Sigmoid colon (tissue), 4 donors: ENCODE measurements around the gene CNOT4.

Experiments used
- CTCF ChIP-seq, 4 experiments: fragments of 450-650 bp in 3 of 4; fragments of 200-600 bp in 1 of 4; IDR thresholded peaks; one replicate each; pipeline ENCODE4 v1.5.1; 2016 to 2019; ENCODE audit warnings: antibody characterized with exemption in 4 of 4, mild to moderate bottlenecking in 3 of 4, moderate library complexity in 2 of 4
- POLR2A ChIP-seq, 2 donors: fragments of 450-650 bp; IDR thresholded peaks; one replicate each; pipeline ENCODE4 v1.6.1; 2016; ENCODE audit warnings: antibody characterized with exemption in 2 of 2, mild to moderate bottlenecking in 2 of 2, moderate library complexity in 2 of 2
- POLR2AphosphoS5 ChIP-seq, 4 donors: sonication (generic); formaldehyde crosslinking; IDR thresholded peaks; one replicate each; pipeline ENCODE4 v1.6.1; 2017; ENCODE audit warnings: antibody characterized with exemption in 4 of 4

GRCh38 chr7:135359615-135360014 is 150.3 kb downstream of the CNOT4 start:
- TF ChIP-seq CTCF (IDR thresholded peaks at IDR 0.05) (no peak), POLR2A (IDR thresholded peaks at IDR 0.05) (no peak), POLR2AphosphoS5 (IDR thresholded peaks at IDR 0.05) (no peak)
